Measurements from ENCODE around the gene EP300.
A peak's percentile ranks its signal among the peaks of the same experiment; 100 is the strongest.
"Not testable (repeated sequence)": the region's sequence is repeated elsewhere in the genome, so short reads cannot be mapped to it uniquely, and the experiment has no call there.

The EP300 gene

DNA sequence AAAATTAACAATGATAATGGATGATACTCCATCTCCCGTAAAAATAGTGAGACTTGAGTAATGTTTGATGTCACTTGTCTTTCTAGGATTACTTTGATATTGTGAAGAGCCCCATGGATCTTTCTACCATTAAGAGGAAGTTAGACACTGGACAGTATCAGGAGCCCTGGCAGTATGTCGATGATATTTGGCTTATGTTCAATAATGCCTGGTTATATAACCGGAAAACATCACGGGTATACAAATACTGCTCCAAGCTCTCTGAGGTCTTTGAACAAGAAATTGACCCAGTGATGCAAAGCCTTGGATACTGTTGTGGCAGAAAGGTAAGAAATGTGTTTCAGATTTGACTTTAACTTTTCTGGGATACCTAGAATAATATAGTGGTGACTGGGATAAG, 64.7 kb downstream of the EP300 start:
- no peak for DNase-seq

DNA sequence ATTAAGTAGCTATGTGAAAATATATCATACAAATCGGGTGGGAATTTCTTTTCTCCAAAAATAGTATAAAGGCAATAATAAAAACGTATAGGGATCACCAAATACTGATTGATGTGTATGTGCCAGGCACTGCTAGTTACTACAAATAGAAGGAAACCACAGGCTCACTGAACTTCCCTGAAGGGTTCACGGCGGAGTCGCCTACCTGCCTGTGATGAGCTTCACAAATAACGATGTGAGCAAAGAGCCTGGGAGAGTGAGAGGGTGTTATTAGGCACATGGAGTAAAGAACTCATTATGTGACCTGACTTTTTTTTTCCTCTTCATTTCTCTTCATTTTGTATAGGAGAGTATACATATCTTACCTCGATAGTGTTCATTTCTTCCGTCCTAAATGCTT, 76.8 kb downstream of the EP300 start:
- DNase-seq, result no peak

DNA sequence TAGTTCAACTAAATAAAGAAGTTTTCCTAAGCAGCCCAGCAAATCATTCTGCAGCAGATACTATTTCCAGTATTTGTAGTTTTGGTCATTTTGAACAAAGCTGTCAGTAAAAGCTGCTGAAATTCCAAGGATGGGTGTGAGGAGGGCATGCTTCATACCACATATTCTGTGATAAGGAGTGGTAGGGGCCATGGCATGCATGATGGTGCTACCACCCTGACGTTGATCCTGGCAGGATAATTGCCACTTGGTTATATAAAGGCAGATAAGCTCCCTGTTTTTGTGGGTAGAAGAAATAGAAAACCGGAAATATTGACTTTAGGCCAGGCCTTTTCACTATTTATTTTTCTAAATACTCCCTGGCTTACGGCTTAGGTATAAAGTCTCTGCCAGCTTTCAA, 79.6 kb downstream of the EP300 start:
- no peak for DNase-seq

DNA sequence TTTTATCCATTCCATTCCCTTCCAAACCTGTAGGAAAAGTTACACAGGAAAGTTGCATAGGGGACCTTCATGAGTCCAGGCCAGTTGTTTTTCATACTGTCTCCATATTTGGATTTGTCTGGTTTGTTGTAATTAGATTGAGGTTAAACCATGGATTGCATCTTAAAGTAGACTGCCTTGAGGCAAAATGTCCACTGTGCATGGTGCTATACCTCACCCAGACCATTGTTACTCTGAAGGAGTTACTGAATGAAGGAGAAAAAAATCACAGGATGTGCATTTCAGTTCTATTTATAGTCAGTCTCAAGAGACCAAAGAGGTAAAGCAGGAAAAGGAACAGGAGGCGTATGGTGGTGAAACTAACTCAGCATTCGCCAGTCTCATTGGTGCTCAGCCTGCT, 83.2 kb downstream of the EP300 start:
- no peak for DNase-seq

DNA sequence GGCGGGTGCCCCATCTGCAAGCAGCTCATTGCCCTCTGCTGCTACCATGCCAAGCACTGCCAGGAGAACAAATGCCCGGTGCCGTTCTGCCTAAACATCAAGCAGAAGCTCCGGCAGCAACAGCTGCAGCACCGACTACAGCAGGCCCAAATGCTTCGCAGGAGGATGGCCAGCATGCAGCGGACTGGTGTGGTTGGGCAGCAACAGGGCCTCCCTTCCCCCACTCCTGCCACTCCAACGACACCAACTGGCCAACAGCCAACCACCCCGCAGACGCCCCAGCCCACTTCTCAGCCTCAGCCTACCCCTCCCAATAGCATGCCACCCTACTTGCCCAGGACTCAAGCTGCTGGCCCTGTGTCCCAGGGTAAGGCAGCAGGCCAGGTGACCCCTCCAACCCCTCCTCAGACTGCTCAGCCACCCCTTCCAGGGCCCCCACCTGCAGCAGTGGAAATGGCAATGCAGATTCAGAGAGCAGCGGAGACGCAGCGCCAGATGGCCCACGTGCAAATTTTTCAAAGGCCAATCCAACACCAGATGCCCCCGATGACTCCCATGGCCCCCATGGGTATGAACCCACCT, 84.7 kb downstream of the EP300 start:
- no peak for DNase-seq

DNA sequence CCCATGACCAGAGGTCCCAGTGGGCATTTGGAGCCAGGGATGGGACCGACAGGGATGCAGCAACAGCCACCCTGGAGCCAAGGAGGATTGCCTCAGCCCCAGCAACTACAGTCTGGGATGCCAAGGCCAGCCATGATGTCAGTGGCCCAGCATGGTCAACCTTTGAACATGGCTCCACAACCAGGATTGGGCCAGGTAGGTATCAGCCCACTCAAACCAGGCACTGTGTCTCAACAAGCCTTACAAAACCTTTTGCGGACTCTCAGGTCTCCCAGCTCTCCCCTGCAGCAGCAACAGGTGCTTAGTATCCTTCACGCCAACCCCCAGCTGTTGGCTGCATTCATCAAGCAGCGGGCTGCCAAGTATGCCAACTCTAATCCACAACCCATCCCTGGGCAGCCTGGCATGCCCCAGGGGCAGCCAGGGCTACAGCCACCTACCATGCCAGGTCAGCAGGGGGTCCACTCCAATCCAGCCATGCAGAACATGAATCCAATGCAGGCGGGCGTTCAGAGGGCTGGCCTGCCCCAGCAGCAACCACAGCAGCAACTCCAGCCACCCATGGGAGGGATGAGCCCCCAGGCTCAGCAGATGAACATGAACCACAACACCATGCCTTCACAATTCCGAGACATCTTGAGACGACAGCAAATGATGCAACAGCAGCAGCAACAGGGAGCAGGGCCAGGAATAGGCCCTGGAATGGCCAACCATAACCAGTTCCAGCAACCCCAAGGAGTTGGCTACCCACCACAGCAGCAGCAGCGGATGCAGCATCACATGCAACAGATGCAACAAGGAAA, 85.4 kb downstream of the EP300 start:
- DNase-seq, result no peak

DNA sequence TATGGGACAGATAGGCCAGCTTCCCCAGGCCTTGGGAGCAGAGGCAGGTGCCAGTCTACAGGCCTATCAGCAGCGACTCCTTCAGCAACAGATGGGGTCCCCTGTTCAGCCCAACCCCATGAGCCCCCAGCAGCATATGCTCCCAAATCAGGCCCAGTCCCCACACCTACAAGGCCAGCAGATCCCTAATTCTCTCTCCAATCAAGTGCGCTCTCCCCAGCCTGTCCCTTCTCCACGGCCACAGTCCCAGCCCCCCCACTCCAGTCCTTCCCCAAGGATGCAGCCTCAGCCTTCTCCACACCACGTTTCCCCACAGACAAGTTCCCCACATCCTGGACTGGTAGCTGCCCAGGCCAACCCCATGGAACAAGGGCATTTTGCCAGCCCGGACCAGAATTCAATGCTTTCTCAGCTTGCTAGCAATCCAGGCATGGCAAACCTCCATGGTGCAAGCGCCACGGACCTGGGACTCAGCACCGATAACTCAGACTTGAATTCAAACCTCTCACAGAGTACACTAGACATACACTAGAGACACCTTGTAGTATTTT, 86.1 kb downstream of the EP300 start:
- no peak for DNase-seq

DNA sequence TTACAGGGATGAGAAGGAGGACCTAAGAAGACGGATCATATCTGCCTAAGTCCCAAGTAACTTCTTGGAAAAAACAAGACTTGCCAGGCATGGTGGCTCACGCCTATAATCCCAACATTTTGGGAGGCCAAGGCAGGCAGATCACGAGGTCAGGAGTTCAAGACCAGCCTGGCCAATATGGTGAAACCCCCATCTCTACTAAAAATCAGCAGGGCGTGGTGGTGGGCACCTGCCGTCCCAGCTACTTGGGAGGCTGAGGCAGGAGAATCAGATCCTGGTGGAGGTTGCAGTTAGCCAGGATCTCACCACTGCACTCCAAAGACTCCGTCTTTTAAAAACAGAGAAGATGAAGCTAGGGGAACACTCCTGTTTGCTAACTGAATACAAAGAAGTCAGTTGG, 88.0 kb downstream of the EP300 start:
- not testable (repeated sequence) for DNase-seq

DNA sequence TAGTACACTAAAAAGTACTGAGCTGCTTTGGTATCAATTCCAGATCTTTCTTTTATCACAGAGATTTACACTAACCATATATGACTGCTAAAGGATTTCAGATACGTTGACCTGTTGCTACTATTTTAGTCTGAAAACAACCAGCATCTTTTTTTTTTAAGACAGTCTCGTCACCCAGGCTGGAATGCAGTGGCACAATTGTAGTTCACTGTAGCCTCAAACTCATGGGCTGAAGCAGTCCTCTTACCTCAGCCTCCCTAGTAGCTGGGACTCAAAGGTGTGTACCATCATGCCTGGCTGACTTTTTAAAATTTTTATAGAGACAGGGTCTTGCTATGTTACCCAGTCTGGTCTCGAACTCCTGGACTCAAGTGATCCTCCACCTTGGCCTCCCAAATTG, 88.5 kb downstream of the EP300 start:
- no peak for DNase-seq

DNA sequence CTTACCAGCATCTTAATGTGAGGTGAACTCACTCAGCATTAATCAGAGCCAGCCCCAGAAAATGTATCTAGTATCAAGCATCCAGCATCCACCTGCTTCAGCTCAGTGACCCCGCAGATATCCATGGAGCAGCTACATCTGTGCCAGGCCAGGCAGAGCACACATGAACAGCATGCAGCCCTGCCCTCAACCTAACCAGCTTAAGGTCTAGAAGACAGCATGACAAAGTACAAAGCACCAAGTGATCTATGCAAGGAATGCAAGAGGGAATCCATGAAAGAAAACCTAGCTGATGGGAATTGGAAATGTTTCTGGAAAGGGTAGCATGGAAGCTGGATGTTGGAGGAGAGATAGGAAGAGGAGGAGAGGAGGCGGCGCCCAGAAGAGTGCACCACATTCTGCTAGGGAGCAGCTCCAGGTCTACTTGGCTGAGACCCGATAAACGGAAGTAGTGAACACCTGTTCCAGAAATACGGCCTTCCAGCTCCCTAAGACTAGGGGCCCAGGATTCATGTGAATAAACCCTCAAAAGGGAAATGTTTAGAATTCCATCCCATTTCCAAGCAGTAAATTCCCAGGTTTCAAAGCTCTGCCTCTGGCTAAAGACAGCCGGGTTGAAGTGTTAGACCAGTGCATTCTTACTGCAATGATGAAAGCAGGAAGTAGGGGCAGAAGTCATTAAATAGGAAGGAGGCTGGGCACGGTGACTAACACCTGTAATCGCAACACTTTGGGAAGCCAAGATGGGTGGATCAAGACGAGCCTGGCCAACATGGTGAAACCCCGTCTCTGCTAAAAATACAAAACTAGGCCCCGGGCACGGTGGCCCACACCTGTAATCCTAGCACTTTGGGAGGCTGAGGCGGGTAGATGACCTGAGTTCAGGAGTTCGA, 89.2 kb downstream of the EP300 start:
- DNase-seq, result no peak

DNA sequence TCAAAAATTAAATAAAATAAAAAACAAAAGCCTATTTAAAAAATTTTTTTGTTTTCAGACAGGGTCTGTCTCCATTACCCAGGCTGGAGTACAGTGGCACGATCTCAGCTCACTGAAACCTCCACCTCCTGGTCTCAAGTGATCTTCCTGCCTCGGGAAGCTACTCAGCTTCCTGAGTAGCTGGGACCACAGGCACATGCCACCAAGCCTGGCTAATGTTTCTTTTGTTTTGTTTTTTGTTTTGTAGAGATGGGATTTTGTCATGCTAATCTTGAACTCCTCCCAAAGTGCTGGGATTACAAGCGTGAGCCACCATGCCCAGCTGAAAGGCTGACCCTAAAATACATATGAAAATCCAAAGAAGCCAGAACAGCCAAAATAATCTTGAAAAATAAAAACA, 92.3 kb downstream of the EP300 start:
- no peak for DNase-seq

DNA sequence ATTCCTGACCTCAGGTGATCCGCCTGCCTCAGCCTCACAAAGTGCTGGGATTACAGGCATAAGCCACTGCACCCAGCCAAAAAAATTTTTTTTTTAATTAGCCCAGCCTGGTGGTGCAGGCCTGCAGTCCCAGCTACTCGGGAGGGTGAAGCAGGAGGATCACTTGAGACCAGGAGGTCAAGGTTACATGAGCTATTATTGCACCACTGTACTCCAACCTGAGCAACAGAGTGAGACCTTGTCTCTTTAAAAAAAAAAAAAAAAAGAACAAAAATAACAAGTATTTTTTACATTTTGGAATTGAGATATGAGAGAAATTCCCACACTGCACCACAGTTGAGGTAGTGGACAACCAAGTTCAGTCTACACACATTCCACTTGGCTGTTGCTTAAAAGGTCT, 99.1 kb downstream of the EP300 start:
- no peak for DNase-seq

DNA sequence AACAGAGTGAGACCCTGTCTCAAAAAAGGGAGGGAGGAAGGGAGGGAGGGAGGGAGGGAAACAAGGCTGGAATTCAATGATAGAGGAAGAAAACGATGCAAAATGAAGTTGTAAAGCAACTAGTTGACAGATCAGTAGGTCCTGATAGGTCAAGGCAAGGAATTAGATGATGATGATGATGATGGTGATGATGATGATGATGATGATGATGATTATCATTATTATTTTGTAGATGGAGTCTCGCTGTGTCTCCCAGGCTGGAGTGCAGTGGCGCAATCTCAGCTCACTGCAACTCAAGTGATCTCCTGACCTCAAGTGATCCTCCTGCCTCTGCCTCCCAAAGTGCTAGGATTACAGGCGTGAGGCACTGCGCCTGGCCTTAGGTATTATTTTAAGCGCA, 101.4 kb downstream of the EP300 start:
- no peak for DNase-seq

DNA sequence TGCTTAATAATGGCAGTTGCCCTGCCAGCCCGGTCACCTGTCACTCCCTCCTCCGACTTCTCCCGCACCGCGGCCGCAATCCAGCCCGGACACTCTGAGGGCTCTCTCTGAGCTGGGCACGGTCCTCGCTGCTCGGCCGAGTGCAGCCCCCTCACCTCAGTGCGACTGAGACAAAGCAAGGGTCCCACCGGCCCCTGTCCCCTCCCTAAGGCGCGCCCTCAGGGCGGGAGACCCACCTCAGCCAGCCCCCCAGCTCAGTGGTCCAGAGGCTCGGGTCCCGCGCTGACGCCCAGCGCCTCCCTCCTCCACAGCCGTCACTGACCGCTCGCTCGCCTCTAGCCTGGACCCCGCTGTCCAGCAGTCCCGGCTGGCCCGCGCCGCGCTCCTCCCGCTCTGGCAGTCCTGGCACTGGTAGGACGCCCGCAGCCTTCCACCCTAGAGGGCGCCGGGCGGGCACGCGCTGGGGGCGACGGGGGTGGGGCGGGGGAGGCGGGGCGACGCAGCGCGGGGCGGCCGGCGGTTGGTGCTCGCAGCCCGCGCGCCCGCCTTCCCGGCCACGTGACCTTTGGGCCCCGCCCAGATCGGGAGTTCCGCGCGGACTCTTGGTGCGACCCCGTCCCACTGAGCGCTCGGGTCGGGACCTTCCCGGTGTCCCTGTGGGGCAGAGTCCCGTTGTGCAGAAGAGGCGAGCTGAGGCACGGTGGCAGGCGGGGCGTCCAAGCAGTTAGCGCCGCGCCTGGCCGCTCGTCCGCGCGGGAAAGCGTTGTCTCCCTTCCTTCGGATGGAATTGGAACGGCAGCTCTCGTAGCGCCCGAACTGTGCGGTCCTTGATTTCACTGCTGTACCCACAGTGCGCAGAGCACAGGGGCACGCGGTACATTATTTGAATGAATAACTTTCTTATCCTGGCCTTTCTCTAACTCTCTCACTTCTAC, 104.9 kb downstream of the EP300 start:
- DNase-seq, result peak; percentile 64

DNA sequence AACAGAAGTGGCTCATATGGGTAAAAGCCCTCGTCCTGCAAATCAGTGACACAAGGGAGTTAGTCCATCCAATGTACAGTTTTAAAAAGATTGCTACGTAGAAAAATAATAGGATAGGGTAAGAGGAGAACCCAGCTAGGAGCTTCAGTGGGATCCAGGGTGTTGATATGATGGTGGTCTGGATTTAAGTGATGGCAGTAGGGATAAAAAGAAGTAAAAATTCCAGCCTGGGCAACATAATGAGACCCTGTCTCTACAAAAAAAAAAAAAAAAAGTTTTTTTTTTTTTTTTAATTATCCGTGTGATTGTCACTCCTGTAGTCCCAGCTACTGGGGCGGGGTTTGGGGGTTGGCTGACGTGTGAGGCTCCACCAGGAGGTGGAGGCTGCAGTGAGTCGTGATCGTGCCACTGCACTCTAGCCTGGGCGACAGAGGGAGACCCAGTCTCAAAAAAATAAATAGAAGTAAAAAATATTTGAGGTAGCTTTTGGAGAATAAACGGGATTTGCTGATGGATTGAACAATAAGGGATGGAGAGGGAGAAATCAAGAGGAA, 105.7 kb downstream of the EP300 start:
- DNase-seq, result peak; percentile 39

DNA sequence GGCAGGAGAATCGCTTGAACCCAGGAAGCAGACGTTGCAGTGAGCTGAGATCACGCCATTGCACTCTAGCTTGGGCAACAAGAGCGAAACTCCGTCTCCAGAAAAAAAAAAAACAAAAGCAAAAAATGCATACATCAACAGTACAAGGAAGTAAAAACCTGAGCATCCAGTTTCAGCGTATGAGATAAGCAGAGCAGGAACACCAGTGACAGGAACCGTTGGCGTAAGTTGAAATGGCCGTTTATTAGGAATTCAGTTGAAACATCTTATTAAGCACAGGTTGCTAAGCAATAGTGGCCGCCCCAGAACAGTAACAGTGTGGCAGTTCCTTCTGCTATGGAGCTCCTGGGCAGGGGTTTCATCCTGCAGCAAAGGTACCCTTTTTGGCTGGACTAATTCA, 108.7 kb downstream of the EP300 start:
- no peak for DNase-seq

DNA sequence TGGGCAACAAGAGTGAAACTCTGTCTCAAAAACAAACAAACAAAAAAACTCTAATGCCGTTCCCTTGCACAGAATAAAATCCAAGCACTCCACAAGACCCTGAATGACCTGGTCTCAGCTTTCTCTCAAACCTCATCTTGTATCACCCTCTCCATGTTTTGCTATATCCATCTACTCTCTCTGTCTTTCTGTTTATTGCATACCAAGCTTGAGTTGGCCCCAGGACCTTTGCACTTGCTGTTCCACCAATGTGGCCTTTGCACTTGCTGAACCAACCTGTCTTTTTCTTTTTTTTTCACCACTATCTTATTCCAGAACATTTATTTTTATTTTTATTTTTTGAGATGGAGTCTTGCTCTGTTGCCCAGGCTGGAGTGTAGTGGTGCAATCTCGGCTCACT, 110.7 kb downstream of the EP300 start:
- no peak for DNase-seq

DNA sequence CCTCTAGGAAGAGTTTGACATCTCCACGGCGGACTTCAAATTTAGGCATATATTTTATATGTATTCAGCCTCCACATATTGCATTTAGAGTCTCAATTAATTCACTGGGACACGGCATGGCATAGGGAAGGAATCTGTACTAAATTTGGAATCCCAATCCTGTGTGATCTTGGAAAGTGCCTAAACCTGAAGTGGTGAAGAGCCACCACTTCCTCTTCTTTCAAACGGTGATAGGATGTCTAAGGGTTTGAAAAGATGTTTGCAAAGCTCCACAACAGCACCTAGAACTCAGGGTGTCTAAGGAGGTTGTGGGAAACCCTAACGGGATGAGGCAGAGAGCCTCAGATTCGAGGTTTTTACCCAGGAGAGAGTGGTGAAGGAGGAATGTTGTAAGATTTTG, 111.7 kb downstream of the EP300 start:
- no peak for DNase-seq

DNA sequence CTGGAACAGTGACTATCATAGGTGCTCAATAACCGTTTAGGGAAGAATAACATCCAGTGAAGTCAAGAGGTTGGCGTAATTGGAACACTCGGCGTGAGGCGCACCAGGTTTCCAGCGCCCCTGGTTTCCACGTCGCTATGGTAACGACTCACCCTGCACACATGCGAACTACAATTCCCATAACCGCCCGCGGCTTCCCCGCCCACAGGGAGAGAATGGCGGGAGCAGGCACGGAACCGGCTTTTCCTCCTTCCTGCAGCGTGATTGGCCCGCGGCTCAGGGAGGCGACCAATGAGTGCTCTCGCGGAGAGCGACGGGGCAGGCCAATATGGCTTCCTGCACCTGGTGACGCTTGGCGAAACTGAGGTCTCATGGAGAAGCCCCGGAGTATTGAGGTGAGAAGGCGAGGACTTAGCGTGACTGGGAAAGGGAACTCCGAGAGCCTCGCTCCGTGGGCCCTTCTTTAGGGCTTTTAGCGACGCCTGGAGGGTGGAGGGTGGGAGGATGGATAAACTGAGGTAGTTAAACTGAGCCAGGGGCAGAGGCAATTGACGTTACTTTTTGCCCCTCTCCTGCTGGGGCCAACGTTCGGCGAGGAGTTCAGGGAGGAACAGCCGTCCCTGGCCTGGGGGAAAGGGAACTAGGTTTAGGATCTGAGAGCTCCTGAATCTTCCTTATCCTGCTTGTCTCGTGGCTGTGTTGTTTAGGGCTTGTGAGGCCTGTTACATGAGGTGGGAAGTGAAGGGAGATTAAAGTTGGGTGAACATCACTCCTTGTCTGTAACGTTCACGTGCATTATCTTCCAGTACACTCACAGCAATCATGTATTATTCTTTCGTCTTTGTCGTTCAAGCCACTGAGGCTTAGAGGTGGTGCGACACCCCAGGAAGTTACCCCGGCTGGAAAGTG, 112.9 kb downstream of the EP300 start, which contains the start of gene L3MBTL2:
Gene L3MBTL2 (plus strand): TSS at position 321 of the 909 bp plus-strand sequence. CDS start 51 bp downstream, at position 372.
- peak; percentile 97 for DNase-seq

DNA sequence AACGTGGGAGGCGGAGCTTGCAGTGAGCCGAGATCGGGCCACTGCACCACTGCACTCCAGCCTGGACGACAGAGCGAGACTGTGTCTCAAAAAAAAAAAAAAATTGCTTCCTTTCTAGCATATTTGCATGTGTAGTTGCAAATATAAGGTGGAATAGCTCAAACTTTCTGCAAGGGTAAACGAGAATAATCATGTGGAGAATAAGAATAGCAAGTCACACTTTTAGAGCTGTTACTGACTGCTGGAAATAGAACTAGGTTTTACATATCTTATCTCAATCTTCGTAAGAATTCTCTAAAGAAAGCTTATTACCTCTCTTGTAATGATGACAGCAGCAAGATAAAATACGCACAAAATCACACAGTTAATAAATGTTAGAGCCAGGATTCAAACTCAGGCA, 114.3 kb downstream of the EP300 start:
- DNase-seq, result no peak

DNA sequence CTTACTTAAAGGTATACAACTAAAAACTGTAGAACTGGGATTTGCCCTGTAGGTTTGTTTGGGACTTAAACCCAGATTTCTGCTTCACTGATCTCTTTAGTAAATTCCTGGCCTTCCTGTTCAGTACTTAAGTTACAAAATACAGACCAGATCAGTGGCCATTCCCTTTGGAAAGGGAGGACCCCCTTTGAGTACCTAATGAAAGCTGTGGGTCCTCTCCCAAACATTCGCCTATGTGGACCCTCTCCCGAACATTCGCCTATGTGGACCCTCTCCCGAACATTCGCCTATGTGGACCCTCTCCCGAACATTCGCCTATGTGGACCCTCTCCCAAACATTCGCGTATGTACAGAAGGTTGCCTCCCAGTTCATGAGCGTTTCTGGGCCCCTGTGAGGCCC, 123.0 kb downstream of the EP300 start:
- no peak for DNase-seq

All from fibroblast of skin of back (primary cell).